H9 (cell line): ENCODE measurements around the gene KRTAP10-3. TPM values are rescaled to one million over a fixed set of nuclear protein-coding genes. Genes with fewer than 3 reads are reported as not detected.

Source experiments
- DNase-seq: peaks from one replicate; pipeline ENCODE4 v3.0.0-alpha.2; 2017
- H2AFZ ChIP-seq: one replicate; pipeline ENCODE4 v1.6.1; 2013; ENCODE audit warnings: mild to moderate bottlenecking, low read length, control low read depth, moderate library complexity
- H2AK5ac ChIP-seq: 2 replicates; pipeline ENCODE4 v1.6.1; 2013; ENCODE audit warnings: low read length, control low read depth, mixed read lengths; ENCODE audit not compliant: insufficient read length
- H2BK120ac ChIP-seq: one replicate; pipeline ENCODE4 v1.6.1; 2013; ENCODE audit warnings: low read depth, mild to moderate bottlenecking, low read length, control low read depth, inconsistent platforms; ENCODE audit not compliant: poor library complexity, severe bottlenecking
- H2BK12ac ChIP-seq: 2 replicates; pipeline ENCODE4 v1.6.1; 2013; ENCODE audit warnings: low read length, control low read depth, mixed read lengths, low read depth; ENCODE audit not compliant: insufficient read length
- H2BK15ac ChIP-seq: 2 replicates; pipeline ENCODE4 v1.6.1; 2013; ENCODE audit warnings: low read depth, low read length, control low read depth
- H2BK20ac ChIP-seq: one replicate; pipeline ENCODE4 v1.6.1; 2013; ENCODE audit warnings: low read depth, mild to moderate bottlenecking, low read length, control low read depth, inconsistent platforms; ENCODE audit not compliant: poor library complexity, severe bottlenecking
- H2BK5ac ChIP-seq: 2 replicates; pipeline ENCODE4 v1.6.1; 2013; ENCODE audit warnings: low read length, control low read depth, mixed read lengths; ENCODE audit not compliant: insufficient read length
- H3K14ac ChIP-seq: 2 replicates; pipeline ENCODE4 v1.6.1; 2013; ENCODE audit warnings: low read length, control low read depth; ENCODE audit not compliant: insufficient read depth
- H3K18ac ChIP-seq: 2 replicates; pipeline ENCODE4 v1.6.1; 2013; ENCODE audit warnings: low read depth, mild to moderate bottlenecking, mixed read lengths, low read length, control low read depth; ENCODE audit not compliant: insufficient read length
- H3K23ac ChIP-seq: 2 replicates; pipeline ENCODE4 v1.6.1; 2013; ENCODE audit warnings: low read length, control low read depth, mixed read lengths, low read depth; ENCODE audit not compliant: insufficient read length
- H3K23me2 ChIP-seq: 2 replicates; pipeline ENCODE4 v1.6.1; 2013; ENCODE audit warnings: low read depth, mild to moderate bottlenecking, mixed read lengths, low read length, control low read depth; ENCODE audit not compliant: insufficient read length, poor library complexity, severe bottlenecking
- H3K27ac ChIP-seq: 2 replicates; pipeline ENCODE4 v1.5.1; 2013; ENCODE audit warnings: low read length, control low read depth, mixed read lengths, low read depth; ENCODE audit not compliant: insufficient read length
- H3K27me3 ChIP-seq: 2 replicates; pipeline ENCODE4 v1.6.1; 2013; ENCODE audit warnings: low read length, control low read depth, inconsistent platforms; ENCODE audit not compliant: insufficient read depth
- H3K4ac ChIP-seq: 2 replicates; pipeline ENCODE4 v1.6.1; 2013; ENCODE audit warnings: low read depth, mild to moderate bottlenecking, control low read depth, inconsistent platforms, low read length, moderate library complexity
- H3K4me1 ChIP-seq: 2 replicates; pipeline ENCODE4 v1.6.1; 2013; ENCODE audit warnings: low read length, control low read depth, inconsistent platforms; ENCODE audit not compliant: insufficient read depth
- H3K4me2 ChIP-seq: 2 replicates; pipeline ENCODE4 v1.6.1; 2013; ENCODE audit warnings: low read length, control low read depth, mixed read lengths; ENCODE audit not compliant: insufficient read length, insufficient read depth
- H3K56ac ChIP-seq: 2 replicates; pipeline ENCODE4 v1.6.1; 2013; ENCODE audit warnings: low read depth, mild to moderate bottlenecking, mixed read lengths, low read length, control low read depth; ENCODE audit not compliant: insufficient read length
- H3K79me1 ChIP-seq: 2 replicates; pipeline ENCODE4 v1.6.1; 2013; ENCODE audit warnings: low read depth, mild to moderate bottlenecking, moderate library complexity, low read length, control low read depth, inconsistent platforms; ENCODE audit not compliant: insufficient read depth, poor library complexity, severe bottlenecking
- H3K79me2 ChIP-seq: 2 replicates; pipeline ENCODE4 v1.6.1; 2013; ENCODE audit warnings: low read length, control low read depth, inconsistent platforms; ENCODE audit not compliant: insufficient read depth
- H3K9ac ChIP-seq: 2 replicates; pipeline ENCODE4 v1.6.1; 2013; ENCODE audit warnings: low read length, control low read depth, mixed read lengths; ENCODE audit not compliant: insufficient read length; ENCODE audit errors: extremely low read depth
- H3K9me3 ChIP-seq: one replicate; pipeline ENCODE4 v1.6.1; 2013; ENCODE audit warnings: low read depth, low read length, inconsistent platforms; ENCODE audit not compliant: control insufficient read depth
- H3T11ph ChIP-seq: one replicate; pipeline ENCODE4 v1.6.1; 2013; ENCODE audit warnings: mild to moderate bottlenecking, low read length, control low read depth, inconsistent platforms
- H4K20me1 ChIP-seq: one replicate; pipeline ENCODE4 v1.6.1; 2013; ENCODE audit not compliant: control insufficient read depth, insufficient read length, insufficient read depth
- H4K5ac ChIP-seq: 2 replicates; pipeline ENCODE4 v1.6.1; 2013; ENCODE audit warnings: low read depth, mild to moderate bottlenecking, mixed read lengths, low read length, control low read depth; ENCODE audit not compliant: insufficient read length
- H4K8ac ChIP-seq: replicated peaks from 2 replicates; pipeline ENCODE4 v1.6.1; 2013; ENCODE audit warnings: low read length, control low read depth, mixed read lengths, low read depth; ENCODE audit not compliant: insufficient read length
- H4K91ac ChIP-seq: 2 replicates; pipeline ENCODE4 v1.6.1; 2013; ENCODE audit warnings: low read depth, mild to moderate bottlenecking, moderate library complexity, mixed read lengths, low read length, control low read depth; ENCODE audit not compliant: insufficient read length
- H3K27ac Mint-ChIP-seq, 3 experiments: 2 replicates in 2 of 3; 3 replicates in 1 of 3; pipeline ENCODE4 v1.8.0; 2020 to 2021; ENCODE audit warnings: mixed read lengths in 3 of 3, mild to moderate bottlenecking in 1 of 3, moderate library complexity in 1 of 3
- H3K27me3 Mint-ChIP-seq: 2 replicates; pipeline ENCODE4 v1.8.0; 2021; ENCODE audit warnings: low read depth, mild to moderate bottlenecking, moderate library complexity, mixed read lengths
- H3K36me3 Mint-ChIP-seq, 3 experiments: 2 replicates in 2 of 3; 3 replicates in 1 of 3; pipeline ENCODE4 v1.8.0; 2020 to 2021; ENCODE audit warnings: low read depth in 3 of 3, mixed read lengths in 3 of 3; ENCODE audit not compliant: insufficient read depth in 1 of 3
- H3K4me1 Mint-ChIP-seq, 2 experiments: 2 replicates each; pipeline ENCODE4 v1.8.0; 2020; ENCODE audit warnings: mixed read lengths in 2 of 2
- H3K4me3 Mint-ChIP-seq, 2 experiments: 2 replicates in 1 of 2; 3 replicates in 1 of 2; pipeline ENCODE4 v1.8.0; 2020 to 2021; ENCODE audit warnings: mild to moderate bottlenecking in 2 of 2, mixed read lengths in 2 of 2, moderate library complexity in 1 of 2
- H3K9me3 Mint-ChIP-seq, 2 experiments: 2 replicates in 1 of 2; 3 replicates in 1 of 2; pipeline ENCODE4 v1.8.0; 2020; ENCODE audit warnings: mild to moderate bottlenecking in 2 of 2, mixed read lengths in 2 of 2, moderate library complexity in 1 of 2
- CTCF ChIP-seq: fragments of 200-600 bp; sonication (generic); conservative IDR thresholded peaks from 3 replicates; pipeline ENCODE4 v1.8.0; 2021; ENCODE audit warnings: antibody characterized with exemption, mild to moderate bottlenecking
- WGBS: extraction: QIAGEN DNeasy Blood & Tissue Kit; methylation state at CpG from one replicate; pipeline ENCODE4 v1.1.7; 2013; ENCODE audit warnings: missing lambda C conversion rate, low lambda C conversion rate, mixed read lengths; ENCODE audit not compliant: insufficient read length; ENCODE audit errors: extremely low coverage; 5-methylcytosine and 5-hydroxymethylcytosine counted together
- total RNA-seq: library from RNA; stranded (reverse); gene quantifications from 2 replicates; pipeline ENCODE4 v1.2.1, GENCODE V29; 2021

Gene KRTAP10-3
- total RNA-seq, 1 experiment from 2014 or later = not detected

GRCh38 chr21:44527156-44527982 lies 31.2 kb downstream of the KRTAP10-3 start:
- Histone ChIP-seq H3K18ac (no peak overlapping the region), H3K9ac (no peak overlapping the region), H4K20me1 (no peaks in the 10 kb centered on the region), H3K4me1 (no peaks in the 10 kb centered on the region), H4K91ac (no peak overlapping the region), H2BK5ac (no peak overlapping the region), H3K4ac (no peak overlapping the region), H2BK120ac (no peak overlapping the region), H3K79me1 (no peaks in the 10 kb centered on the region), H3K23ac (no peak overlapping the region), H3K27ac (no peak overlapping the region), H4K8ac (no peak overlapping the region), H2BK15ac (no peak overlapping the region), H3K79me2 (no peaks in the 10 kb centered on the region), H3K27me3 (no peaks in the 10 kb centered on the region), H3K56ac (no peak overlapping the region), H3K23me2 (no peaks in the 10 kb centered on the region), H3K14ac (no peak overlapping the region; the same call in 1 of the 2 replicates), H2AK5ac (no peak overlapping the region), H2AFZ (no peak overlapping the region), H3T11ph (no peak overlapping the region), H3K4me2 (no peak overlapping the region), H2BK20ac (no peak overlapping the region), H2BK12ac (no peak overlapping the region), H4K5ac (no peak overlapping the region), H3K9me3 (no peaks in the 10 kb centered on the region)
- no peak overlapping the region for H3K4me3 Mint-ChIP-seq
- WGBS = no CpG with 5 or more reads among the region's 37 CpGs
- peak; percentile 21 for DNase-seq
- no peaks in the 10 kb centered on the region for H3K9me3 Mint-ChIP-seq
- H3K4me1 Mint-ChIP-seq = no peaks in the 10 kb centered on the region
- peaks cover 7% of the 10 kb centered on the region for H3K27me3 Mint-ChIP-seq
- no peaks in the 10 kb centered on the region; a peak in 1 of 7 replicates for H3K36me3 Mint-ChIP-seq
- TF ChIP-seq CTCF = no peak
- no peak overlapping the region; a peak in 1 of 7 replicates for H3K27ac Mint-ChIP-seq
